Thoracic aorta (tissue), 2 donors: ENCODE measurements around the gene CAMTA2. TPM values are rescaled to one million over a fixed set of nuclear protein-coding genes. Genes with fewer than 3 reads are reported as not detected.

ENCODE experiments used
- ATAC-seq: fragments of 150-250 bp; one replicate; pipeline ENCODE4 v1.8.0; 2017; ENCODE audit warnings: low read depth; ENCODE audit not compliant: insufficient number of reproducible peaks, low FRiP score
- DNase-seq: peaks from one replicate; pipeline ENCODE4 v3.0.0-alpha.2; 2020; ENCODE audit warnings: low spot score
- H3K27ac ChIP-seq, 2 donors: fragments of 200-600 bp; sonication (generic); 1 replicate in 1 of 2; 2 replicates in 1 of 2; pipeline ENCODE4 v1.5.1; 2016; ENCODE audit warnings: mild to moderate bottlenecking in 2 of 2, moderate library complexity in 2 of 2
- H3K27me3 ChIP-seq: fragments of 200-600 bp; sonication (generic); replicated peaks from 2 replicates; pipeline ENCODE4 v1.6.0; 2016; ENCODE audit warnings: mild to moderate bottlenecking; ENCODE audit not compliant: insufficient read depth
- H3K36me3 ChIP-seq: fragments of 200-600 bp; sonication (generic); one replicate; pipeline ENCODE4 v1.5.1; 2016
- H3K4me1 ChIP-seq, 2 donors: fragments of 200-600 bp; sonication (generic); 1 replicate in 1 of 2; 2 replicates in 1 of 2; pipeline versions ENCODE4 v1.5.1 to v1.6.0; 2016; ENCODE audit warnings: low read depth in 2 of 2, mild to moderate bottlenecking in 1 of 2; ENCODE audit not compliant: control insufficient read depth in 1 of 2
- H3K4me3 ChIP-seq: fragments of 200-600 bp; sonication (generic); 2 replicates; pipeline ENCODE4 v1.5.1; 2016; ENCODE audit warnings: mild to moderate bottlenecking
- H3K9me3 ChIP-seq: fragments of 200-600 bp; sonication (generic); 2 replicates; pipeline ENCODE4 v1.5.1; 2016
- total RNA-seq, 2 donors: library from RNA; depleted of rRNA; stranded (reverse); fragments of >200 nt; gene quantifications; one replicate each; pipeline versions ENCODE4 v1.1.0 to v1.2.3, GENCODE V29; 2016
- TF ChIP-seq, protein P1 (sequence below): fragments of 200-600 bp; sonication (generic); IDR thresholded peaks from one replicate; pipeline ENCODE4 v1.5.1; 2019; ENCODE audit warnings: antibody characterized with exemption

CAMTA2 gene
- total RNA-seq, 2 donors from 2014 or later, result 31.3 to 34.0 TPM

DNA sequence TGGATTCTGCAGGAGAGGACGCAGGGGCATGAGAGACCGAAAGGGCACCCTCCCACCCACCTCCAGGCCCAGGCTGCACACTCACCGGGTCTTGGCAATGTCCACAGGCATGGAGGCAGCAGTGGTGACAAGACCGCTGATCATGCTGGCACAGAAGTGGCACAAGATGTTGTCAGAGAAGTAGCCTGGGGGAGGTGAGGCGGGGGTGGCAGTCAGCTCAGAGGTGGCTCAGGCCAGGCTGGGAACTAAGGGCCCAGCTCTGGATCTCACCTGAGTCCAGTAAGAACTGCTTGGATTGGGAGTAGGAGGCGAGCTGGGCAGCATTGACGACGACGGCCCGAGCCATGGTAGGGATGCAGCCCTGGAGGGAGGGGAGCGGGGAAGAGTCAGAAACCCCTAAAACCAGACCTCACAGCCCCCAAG is 49.4 kb downstream of the CAMTA2 start:
- Histone ChIP-seq H3K27me3 (no peaks in the 10 kb centered on the region), H3K27ac (no peak overlapping the region), H3K9me3 (no peaks in the 10 kb centered on the region), H3K4me3 (no peak overlapping the region), H3K4me1 (peaks cover 20 to 47% of the 10 kb centered on the region in 2 donors), H3K36me3 (peaks cover 22% of the 10 kb centered on the region)
- DNase-seq (no peak), ATAC-seq (no peak)
- TF ChIP-seq, protein P1, sequence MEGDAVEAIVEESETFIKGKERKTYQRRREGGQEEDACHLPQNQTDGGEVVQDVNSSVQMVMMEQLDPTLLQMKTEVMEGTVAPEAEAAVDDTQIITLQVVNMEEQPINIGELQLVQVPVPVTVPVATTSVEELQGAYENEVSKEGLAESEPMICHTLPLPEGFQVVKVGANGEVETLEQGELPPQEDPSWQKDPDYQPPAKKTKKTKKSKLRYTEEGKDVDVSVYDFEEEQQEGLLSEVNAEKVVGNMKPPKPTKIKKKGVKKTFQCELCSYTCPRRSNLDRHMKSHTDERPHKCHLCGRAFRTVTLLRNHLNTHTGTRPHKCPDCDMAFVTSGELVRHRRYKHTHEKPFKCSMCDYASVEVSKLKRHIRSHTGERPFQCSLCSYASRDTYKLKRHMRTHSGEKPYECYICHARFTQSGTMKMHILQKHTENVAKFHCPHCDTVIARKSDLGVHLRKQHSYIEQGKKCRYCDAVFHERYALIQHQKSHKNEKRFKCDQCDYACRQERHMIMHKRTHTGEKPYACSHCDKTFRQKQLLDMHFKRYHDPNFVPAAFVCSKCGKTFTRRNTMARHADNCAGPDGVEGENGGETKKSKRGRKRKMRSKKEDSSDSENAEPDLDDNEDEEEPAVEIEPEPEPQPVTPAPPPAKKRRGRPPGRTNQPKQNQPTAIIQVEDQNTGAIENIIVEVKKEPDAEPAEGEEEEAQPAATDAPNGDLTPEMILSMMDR, result no peak

DNA sequence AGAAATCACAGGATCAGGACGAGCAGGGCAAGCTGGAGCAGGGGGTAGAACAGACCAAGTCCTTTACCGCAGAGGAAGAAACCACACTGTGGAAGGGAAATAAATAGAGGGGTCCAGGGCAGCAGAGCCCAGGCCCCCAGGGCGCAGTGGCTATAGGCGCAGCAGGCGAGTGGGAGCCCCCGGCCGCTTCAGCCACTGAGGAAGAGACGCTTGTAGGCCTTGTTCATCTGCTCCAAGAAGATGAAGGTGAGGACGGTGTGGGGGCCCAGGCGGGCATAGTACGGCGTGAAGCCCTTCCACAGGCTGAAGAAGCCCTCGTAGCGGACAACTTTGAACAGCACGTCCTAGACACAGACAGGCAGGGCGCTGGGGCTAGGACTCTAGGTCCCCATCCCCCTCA is 49.9 kb downstream of the CAMTA2 start:
- Histone ChIP-seq H3K4me1 (peaks cover 20 to 41% of the 10 kb centered on the region in 2 donors), H3K4me3 (no peak overlapping the region), H3K27ac (no peak overlapping the region), H3K36me3 (peaks cover 21% of the 10 kb centered on the region), H3K9me3 (no peaks in the 10 kb centered on the region), H3K27me3 (no peaks in the 10 kb centered on the region)
- ATAC-seq (no peak), DNase-seq (no peak)
- TF ChIP-seq, protein P1, result no peak

DNA sequence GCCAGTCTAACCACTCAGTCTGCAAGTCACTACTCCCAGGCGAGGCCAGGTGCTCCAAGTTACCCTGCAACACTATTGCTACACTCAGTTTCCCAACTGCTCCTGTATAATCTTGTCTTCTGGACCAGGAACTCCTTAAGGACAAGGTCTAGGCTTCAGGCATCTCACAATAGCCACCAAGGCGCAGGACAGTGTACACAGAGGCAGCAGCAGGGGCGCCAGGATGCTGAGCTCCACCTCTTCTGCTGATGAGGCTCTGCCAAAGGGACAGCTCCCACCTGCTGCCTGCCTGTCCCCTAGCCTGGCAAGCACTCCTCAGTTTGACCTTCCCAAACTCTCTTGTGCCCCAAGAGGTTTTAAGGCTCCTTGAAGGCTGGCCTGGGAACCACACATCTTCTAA is 51.0 kb downstream of the CAMTA2 start:
- DNase-seq, result no peak
- Histone ChIP-seq H3K27me3 (no peaks in the 10 kb centered on the region), H3K36me3 (peaks cover 19% of the 10 kb centered on the region), H3K9me3 (no peaks in the 10 kb centered on the region), H3K4me1 (peaks cover 17 to 30% of the 10 kb centered on the region in 2 donors), H3K4me3 (no peak overlapping the region), H3K27ac (no peak overlapping the region)
- no peak for ATAC-seq
- TF ChIP-seq, protein P1, result no peak

DNA sequence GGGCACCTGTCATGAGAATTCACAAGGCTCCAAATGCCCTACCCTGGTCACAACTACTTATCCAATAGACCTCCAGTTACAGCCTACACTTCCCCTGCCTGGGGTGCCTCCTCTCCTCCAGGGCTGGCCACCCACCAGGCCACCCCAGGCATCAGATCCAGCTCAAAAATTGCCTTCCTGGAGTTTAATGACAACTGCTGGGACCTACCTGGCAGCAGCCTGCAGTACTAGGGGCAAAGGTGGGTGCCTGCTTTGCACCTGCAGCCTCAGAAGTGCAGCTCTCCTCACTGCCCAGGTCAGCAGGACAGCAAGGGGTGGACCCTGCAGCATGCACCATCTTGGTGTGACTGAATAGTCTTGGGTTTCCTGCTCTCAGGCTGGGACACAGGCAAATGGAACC is 51.8 kb downstream of the CAMTA2 start:
- Histone ChIP-seq H3K27ac (no peak overlapping the region), H3K9me3 (no peaks in the 10 kb centered on the region), H3K4me1 (peaks cover 9 to 22% of the 10 kb centered on the region in 2 donors), H3K4me3 (no peak overlapping the region), H3K36me3 (peaks cover 19% of the 10 kb centered on the region), H3K27me3 (no peaks in the 10 kb centered on the region)
- TF ChIP-seq, protein P1, result no peak
- DNase-seq, result no peak
- ATAC-seq, result no peak

DNA sequence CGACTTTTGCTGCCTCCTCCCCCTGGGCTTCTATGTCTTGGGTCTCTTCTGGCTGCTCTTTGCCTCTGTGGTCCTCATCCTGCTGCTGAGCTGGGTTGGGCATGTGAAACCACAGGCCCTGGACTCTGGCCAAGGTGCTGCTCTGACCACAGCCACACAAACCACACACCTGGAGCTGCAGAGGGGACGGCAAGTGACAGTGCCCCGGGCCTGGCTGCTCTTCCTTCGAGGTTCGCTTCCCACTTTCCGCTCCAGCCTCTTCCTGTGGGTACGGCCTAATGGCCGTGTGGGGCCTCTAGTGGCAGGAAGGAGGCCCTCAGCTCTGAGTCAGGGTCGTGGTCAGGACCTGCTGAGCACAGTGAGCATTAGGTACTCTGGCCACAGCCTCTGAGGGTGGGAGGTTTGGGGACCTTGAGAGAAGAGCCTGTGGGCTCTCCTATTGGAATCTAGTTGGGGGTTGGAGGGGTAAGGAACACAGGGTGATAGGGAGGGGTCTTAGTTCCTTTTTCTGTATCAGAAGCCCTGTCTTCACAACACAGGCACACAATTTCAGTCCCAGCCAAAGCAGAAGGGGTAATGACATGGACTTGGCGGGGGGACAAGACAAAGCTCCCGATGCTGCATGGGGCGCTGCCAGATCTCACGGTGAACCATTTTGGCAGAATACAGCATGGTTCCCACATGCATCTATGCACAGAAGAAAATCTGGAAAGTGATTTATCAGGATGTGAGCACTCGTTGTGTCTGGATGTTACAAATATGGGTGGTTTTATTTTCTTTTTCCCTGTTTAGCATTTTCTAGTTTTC is 53.1 kb downstream of the CAMTA2 start:
- Histone ChIP-seq H3K36me3 (peaks cover 19% of the 10 kb centered on the region), H3K4me3 (no peak overlapping the region), H3K27ac (no peak overlapping the region), H3K4me1 (peaks cover 9 to 22% of the 10 kb centered on the region in 2 donors), H3K9me3 (no peaks in the 10 kb centered on the region), H3K27me3 (no peaks in the 10 kb centered on the region)
- TF ChIP-seq, protein P1, result no peak
- no peak for DNase-seq
- ATAC-seq, result no peak
